Measurements from ENCODE around the gene ASB15.

DNA sequence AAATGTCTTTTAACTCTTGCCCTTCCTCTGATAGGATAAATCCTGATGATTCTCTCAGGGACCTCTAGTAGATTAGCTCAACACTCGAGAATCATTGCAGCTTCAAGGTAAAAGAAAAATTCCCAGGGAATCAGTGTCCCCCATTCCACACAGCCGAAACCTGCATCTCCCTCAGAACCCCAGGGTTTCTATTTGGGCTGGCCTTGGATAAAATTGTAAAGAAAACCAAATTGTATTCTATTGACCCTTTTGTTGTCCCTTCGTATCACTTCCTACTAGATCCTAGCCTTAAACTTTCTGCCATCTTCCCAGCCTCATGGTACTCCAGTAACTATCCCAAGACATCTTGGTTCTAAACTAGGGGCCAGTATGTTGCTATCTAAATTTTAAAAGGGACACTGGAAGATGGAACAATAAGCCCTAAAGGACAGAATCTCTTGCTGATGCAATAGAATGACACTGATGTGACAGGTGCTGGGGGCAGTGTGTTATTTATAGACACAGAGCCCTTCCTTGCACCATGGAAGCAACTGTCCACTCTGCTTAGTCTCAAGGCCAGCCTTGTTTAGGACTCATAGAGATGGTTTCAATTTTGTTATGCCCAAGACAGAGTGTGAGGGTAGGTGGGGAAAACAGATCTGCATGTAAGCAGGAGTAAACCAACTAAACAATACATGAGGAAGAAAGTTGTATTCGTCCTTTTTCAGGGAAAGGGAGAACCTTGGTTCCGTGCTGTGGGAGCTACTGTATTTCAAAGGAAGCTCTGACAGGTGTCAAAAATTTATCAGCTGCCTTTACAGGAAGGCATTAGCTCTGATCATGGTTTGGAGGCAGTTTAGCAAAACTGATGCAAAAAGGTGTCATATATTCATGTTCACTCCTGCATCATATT, 7.6 kb downstream of the ASB15 start:
- TF ChIP-seq, protein P1, sequence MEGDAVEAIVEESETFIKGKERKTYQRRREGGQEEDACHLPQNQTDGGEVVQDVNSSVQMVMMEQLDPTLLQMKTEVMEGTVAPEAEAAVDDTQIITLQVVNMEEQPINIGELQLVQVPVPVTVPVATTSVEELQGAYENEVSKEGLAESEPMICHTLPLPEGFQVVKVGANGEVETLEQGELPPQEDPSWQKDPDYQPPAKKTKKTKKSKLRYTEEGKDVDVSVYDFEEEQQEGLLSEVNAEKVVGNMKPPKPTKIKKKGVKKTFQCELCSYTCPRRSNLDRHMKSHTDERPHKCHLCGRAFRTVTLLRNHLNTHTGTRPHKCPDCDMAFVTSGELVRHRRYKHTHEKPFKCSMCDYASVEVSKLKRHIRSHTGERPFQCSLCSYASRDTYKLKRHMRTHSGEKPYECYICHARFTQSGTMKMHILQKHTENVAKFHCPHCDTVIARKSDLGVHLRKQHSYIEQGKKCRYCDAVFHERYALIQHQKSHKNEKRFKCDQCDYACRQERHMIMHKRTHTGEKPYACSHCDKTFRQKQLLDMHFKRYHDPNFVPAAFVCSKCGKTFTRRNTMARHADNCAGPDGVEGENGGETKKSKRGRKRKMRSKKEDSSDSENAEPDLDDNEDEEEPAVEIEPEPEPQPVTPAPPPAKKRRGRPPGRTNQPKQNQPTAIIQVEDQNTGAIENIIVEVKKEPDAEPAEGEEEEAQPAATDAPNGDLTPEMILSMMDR (conservative IDR thresholded peaks at IDR 0.05; ENCODE audit: low read depth, low read length): no peak
- TF ChIP-seq EZH2 (IDR thresholded peaks at IDR 0.05; ENCODE audit: low read length, unreplicated experiment): no peak

Data from PC-3 (cell line).